DMS153 treated with DMSO at 0.1 percent for 48 hours (cell line): ENCODE data around the gene DDX1.
A peak's percentile ranks its signal among the peaks of the same experiment; 100 is the strongest.

ENCODE experiments used
- DNase-seq: peaks from one replicate; lab custom pipeline; 2025; ENCODE audit not compliant: unreplicated experiment; lab: John Stamatoyannopoulos, UW

The DDX1 gene

DNA sequence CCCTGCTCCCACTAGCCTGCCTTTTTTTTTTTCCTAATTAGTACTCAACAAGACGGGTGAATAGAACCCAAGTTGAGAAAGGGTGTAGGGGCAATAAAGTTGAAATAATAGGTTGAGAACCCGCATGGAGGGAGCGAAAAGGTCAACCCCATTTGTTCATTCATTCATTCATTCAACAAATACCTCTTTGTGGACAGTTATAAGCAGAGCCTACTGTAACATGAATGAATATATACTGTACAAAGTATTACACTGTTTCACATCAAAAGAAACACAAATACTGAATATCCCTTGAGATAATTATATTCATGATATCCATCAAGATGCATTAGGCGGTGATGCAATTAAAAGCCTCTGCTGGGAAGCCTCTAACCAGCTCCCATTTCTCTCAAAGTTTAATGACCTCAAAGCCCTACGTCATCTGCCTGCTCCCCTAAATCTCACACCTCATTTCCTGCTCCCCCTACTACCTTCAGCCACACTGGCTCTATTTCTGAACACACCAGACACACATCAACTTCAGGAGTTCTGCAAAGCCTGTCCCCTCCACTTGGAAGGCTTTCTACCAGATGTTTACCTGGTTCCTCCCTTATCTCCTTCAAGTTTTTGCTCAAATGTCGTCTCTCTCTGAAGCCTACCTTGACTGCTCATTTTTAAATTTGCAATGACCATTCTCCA is 29.2 kb upstream of the DDX1 start:
- no peak for DNase-seq

DNA sequence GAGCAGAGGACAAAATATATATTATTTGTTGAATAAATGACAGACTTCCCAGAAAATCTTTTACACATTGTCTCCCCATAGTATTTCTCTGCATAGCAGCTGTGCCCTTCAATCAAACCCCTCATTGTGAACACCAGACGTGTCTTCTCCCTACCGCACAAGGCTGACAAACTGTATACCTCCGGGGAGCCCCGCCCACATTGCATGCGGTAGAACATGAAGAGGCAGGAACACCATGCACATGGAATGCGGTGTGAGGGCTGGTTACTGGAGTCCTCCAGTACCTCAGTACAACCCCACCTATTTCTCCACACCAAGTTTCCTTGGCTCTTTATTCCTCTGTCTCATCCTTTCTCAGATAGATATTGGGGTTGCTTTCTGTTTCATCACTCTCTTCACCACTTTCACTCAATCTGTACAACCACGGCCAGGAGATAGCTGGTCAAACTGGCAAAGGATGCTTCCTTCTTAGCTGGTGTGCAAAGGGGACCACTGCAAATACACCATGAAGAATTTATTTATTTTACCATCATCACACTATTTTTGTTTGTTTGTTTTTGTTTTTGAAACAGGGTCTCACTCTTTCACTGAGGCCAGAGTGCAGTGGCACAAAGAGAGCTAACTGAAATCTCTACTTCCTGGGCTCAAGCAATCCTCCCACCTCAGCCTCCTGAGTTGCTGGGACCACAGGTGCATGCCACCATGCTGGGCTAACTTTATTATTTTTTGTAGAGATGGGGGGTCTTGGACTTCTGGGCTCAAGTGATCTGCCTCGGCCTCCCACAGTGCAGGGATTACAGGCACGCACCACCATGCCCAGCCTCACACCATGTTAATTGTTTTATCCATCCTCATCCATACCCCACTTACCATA is 28.2 kb upstream of the DDX1 start:
- no peak for DNase-seq

DNA sequence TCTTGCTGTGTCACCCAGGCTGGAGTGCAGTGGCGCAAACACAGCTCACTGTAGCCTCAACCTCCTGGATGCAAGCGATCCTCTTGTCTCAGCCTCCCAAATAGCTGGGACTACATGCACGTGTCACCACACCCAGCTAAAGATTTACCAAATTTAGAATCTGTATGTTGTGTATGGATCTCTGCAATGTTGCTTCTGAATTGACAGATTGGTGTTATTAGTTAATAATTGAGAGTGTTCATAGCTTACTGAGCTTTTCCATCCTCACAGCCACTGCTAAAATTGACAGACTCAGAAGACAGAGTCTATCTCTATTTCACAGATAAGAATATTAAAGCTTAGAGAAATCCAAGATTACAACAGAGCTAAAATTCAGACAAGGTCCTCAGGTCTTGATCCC is 26.3 kb upstream of the DDX1 start:
- no peak for DNase-seq

DNA sequence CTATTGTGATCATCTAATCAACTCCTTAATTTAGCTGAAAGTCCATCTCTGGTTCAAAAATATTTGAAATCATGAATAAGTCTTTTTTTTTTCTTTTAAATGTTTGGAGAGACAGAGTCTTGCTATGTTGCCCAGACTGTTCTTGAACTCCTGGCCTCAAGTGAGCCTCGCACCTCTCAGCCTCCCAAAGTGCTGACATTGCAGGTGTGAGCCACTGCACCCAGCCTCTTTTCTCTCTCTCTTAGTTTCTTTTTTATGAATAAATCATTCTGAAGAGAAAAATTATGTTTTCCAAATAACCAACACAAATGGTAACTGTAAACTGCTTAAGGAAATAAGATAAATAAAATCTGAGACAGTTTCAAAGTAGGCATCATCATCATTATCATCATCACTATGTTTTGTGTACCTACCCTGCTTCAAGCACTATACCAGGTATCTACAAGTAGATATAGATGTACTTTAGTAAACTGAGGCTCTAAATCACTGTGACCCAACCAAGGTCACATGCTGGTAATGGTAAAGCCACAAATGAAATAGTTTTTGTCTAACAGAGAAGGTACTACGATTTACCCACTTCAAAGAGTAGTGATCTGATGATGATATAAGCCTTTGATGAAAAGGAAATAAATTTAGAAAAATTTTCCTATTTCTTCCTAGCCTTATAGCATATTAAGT is 25.5 kb upstream of the DDX1 start:
- no peak for DNase-seq

GRCh38 chr2:15566912-15567311 is 24.8 kb upstream of the DDX1 start:
- DNase-seq: no peak

GRCh38 chr2:15568874-15569273 is 22.8 kb upstream of the DDX1 start:
- no peak for DNase-seq

- no peak for DNase-seq
These were observed 21.6 kb upstream of the DDX1 start for GRCh38 chr2:15570104-15570503.

GRCh38 chr2:15571729-15572128 is 19.9 kb upstream of the DDX1 start:
- no peak for DNase-seq

DNA sequence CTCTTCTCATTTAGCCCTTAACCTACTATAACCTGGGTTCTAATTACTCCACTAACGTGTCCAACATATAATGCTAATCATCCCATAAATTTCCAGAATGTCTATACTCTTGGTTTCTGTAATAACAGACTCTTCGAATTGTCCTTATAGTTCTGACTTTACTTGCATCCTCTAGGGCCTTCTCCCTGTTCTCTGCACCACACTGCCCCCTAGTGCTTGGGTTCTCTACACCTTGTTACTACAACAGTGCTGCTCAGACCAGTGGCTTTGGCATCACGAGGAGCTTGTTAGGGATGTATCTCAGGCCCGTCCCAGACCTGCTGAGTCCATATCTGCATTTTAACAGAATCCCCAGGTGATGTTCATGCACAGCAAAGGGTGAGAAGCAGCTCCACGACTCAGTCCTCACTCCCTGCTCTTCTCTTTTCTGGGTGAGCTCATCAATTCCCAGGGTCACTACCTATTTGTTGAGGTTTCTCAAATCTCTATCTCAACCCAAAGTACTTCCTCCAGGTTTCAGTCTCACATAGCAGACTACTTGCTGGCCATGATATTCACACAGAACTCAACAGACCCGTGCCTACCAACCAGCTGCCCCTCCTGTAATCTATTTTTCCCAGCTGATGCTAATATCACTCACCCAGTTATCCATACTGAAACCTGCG is 14.5 kb upstream of the DDX1 start:
- DNase-seq: peak; percentile 60

DNA sequence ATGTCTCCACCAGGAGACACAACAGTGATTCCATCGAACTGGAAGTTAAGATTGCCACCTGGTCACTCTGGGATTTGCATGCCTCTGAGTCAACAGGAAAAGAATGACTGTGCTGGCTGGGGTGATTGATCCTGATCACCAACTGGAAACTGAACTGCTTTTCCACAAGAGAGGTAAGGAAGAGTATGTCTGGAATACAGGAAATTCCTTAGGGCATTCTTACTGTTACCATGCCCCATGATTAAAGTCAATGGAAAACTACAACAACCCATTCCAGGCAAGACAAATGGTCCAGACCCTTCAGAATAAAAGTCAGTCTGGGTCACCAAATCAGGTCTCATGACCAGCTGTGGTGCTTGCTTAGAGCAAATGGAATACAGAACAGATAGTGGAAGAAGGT is 12.0 kb upstream of the DDX1 start:
- DNase-seq: no peak

- DNase-seq: no peak
These were observed 11.2 kb upstream of the DDX1 start for GRCh38 chr2:15580451-15580850.

- DNase-seq: no peak
These were observed 8.8 kb upstream of the DDX1 start for GRCh38 chr2:15582710-15583357.

DNA sequence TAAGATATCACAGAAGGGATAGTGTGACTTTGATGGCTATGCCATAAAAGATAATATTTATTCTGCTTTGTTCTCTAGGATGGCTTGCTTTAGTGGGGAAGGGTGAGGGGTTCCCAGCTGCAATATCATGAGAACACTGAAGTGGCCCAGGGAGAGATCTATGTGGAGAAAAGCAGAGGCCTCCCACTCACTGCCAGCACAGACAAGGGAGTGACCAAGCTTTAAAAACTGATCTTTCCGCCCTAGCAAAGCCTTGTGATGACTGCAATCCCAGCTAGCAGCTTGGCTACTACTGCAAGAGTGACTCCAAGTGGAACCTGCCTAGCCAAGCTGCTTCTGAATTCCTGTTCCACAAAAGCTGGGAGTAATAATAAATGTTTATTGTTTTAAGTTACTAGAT is 7.8 kb upstream of the DDX1 start:
- DNase-seq: no peak

- no peak for DNase-seq
These were observed 7.4 kb upstream of the DDX1 start for GRCh38 chr2:15584316-15584715.

GRCh38 chr2:15584767-15585469 is 6.8 kb upstream of the DDX1 start:
- DNase-seq: no peak

DNA sequence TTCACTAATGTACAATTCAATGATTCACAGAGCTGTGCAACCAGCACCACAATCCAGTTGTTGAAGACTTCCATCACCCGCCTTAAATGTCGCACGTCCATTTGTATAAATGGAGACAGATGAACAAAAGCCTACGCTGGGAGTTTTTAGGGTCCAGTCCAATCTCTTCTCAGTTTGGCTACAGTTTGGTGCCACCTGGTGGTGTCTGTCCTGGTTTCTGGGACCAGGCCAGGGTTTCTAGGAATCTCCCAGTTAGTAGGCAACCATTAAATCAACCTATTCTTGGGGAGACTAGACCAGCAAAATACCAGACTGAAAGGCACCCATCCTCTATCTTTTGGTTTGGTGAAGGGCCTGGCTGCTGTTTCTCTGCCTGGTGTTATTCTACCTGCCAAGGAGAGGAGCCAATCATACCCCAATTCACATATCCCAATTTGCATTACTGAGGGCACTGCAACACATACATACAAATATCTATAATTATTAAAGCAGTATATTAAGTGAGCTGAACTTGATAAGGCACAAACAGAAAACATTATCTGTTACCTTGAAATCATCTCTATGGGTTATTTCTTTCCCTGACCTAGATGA is 3.2 kb upstream of the DDX1 start:
- DNase-seq: peak; percentile 5

- no peak for DNase-seq
These were observed 336 bp upstream of the DDX1 start for GRCh38 chr2:15591373-15591691.

- DNase-seq: no peak
These were observed 1.6 kb downstream of the DDX1 start for GRCh38 chr2:15593327-15593705.

- DNase-seq: no peak
These were observed 2.9 kb downstream of the DDX1 start for GRCh38 chr2:15594291-15595256.
